HTERT RPE-1 (cell line): ENCODE measurements around the gene SHLD2.
"Not testable (repeated sequence)": the region's sequence is repeated elsewhere in the genome, so short reads cannot be mapped to it uniquely, and the experiment has no call there.

Source experiments
- in situ Hi-C: fragments of 300-500 bp; cut with MboI; formaldehyde crosslinking; loops from 4 replicates; pipeline ENCODE4 v1.14.3; 2020; ENCODE audit warnings: low sequenced_read_pairs

The SHLD2 gene

GRCh38 chr10:87210309-87210708 lies 115.3 kb downstream of the SHLD2 start:
- in situ Hi-C loops: not testable (repeated sequence)

GRCh38 chr10:87211848-87212247 lies 116.8 kb downstream of the SHLD2 start:
- in situ Hi-C loops: not testable (repeated sequence)

- in situ Hi-C loops: not testable (repeated sequence)
Measured at GRCh38 chr10:87213150-87213765, 118.3 kb downstream of the SHLD2 start.

- in situ Hi-C loops: not testable (repeated sequence)
Measured at GRCh38 chr10:87213806-87214205, 118.8 kb downstream of the SHLD2 start.

GRCh38 chr10:87216120-87216519 lies 121.1 kb downstream of the SHLD2 start:
- in situ Hi-C loops: not testable (repeated sequence)

GRCh38 chr10:87219370-87219769 lies 124.4 kb downstream of the SHLD2 start:
- in situ Hi-C loops: not testable (repeated sequence)

GRCh38 chr10:87222789-87223188 lies 127.8 kb downstream of the SHLD2 start:
- in situ Hi-C loops: not testable (repeated sequence)

GRCh38 chr10:87225148-87225547 lies 130.1 kb downstream of the SHLD2 start, which contains the start of gene NUTM2A:
NUTM2A (plus strand) TSS chr10:87225448; CDS start chr10:87225831, 383 bp downstream.
- in situ Hi-C loops: not testable (repeated sequence)

GRCh38 chr10:87228247-87228646 lies 133.2 kb downstream of the SHLD2 start:
- in situ Hi-C loops: not testable (repeated sequence)

GRCh38 chr10:87229211-87229610 lies 134.2 kb downstream of the SHLD2 start:
- in situ Hi-C loops: not testable (repeated sequence)

- in situ Hi-C loops: not testable (repeated sequence)
Measured at GRCh38 chr10:87234854-87235253, 139.8 kb downstream of the SHLD2 start.

- in situ Hi-C loops: not testable (repeated sequence)
Measured at GRCh38 chr10:87237244-87237643, 142.2 kb downstream of the SHLD2 start.

GRCh38 chr10:87239346-87239808 lies 144.4 kb downstream of the SHLD2 start:
- in situ Hi-C loops: not testable (repeated sequence)
